IMR-90 (cell line): ENCODE measurements around the gene GMPR. TPM values are rescaled to one million over a fixed set of nuclear protein-coding genes. Genes with fewer than 3 reads are reported as not detected.

ENCODE experiments used
- ATAC-seq: fragments of 200-7000 bp; cut with Tn5 transposase; 2 replicates; pipeline ENCODE4 v1.9.1; 2020; ENCODE audit warnings: low read depth, mild to moderate bottlenecking, moderate library complexity
- BruUV-seq: library from RNA; stranded (reverse); fragments of 400-500 nt; replicated peaks from 2 replicates; lab custom pipeline; 2021; lab: Mats Ljungman, UMichigan
- CTCF ChIA-PET: fragments of 300-600 bp; formaldehyde crosslinking; extraction: SDS; loops from one replicate; lab custom pipeline; 2021; ENCODE audit warnings: antibody characterized with exemption; lab: Yijun Ruan, JAX
- POLR2A ChIA-PET: fragments of 300-600 bp; sonication (Branson Sonifier 250); formaldehyde crosslinking; loops from one replicate; lab custom pipeline; 2022; ENCODE audit warnings: antibody characterized with exemption; ENCODE audit not compliant: unreplicated experiment; lab: Charles Lee
- DNase-seq: peaks from one replicate; pipeline ENCODE4 v3.0.0; 2013
- H2AFZ ChIP-seq: replicated peaks from 2 replicates; pipeline ENCODE3; 2013; ENCODE audit warnings: low read length, mild to moderate bottlenecking; ENCODE audit not compliant: poor library complexity
- H2AK5ac ChIP-seq: 2 replicates; pipeline ENCODE4 v1.6.1; 2013; ENCODE audit warnings: low read depth, low read length, inconsistent platforms
- H2AK9ac ChIP-seq: replicated peaks from 2 replicates; pipeline ENCODE3; 2013; ENCODE audit warnings: mild to moderate bottlenecking, low read depth, low read length, moderate library complexity; ENCODE audit not compliant: poor library complexity
- H2BK120ac ChIP-seq: 2 replicates; pipeline ENCODE4 v1.6.1; 2013; ENCODE audit warnings: low read depth, low read length, inconsistent platforms
- H2BK15ac ChIP-seq: 3 replicates; pipeline ENCODE4 v1.6.1; 2013; ENCODE audit warnings: low read depth, low read length, inconsistent platforms
- H2BK20ac ChIP-seq: 2 replicates; pipeline ENCODE4 v1.6.1; 2013; ENCODE audit warnings: low read depth, mild to moderate bottlenecking, inconsistent platforms, low read length, moderate library complexity
- H2BK5ac ChIP-seq: 2 replicates; pipeline ENCODE4 v1.6.1; 2013; ENCODE audit warnings: mild to moderate bottlenecking, low read depth, low read length, inconsistent platforms; ENCODE audit not compliant: poor library complexity, severe bottlenecking
- H3K14ac ChIP-seq: replicated peaks from 2 replicates; pipeline ENCODE4 v1.6.1; 2013; ENCODE audit warnings: low read depth, low read length, inconsistent platforms
- H3K18ac ChIP-seq: 2 replicates; pipeline ENCODE4 v1.6.1; 2013; ENCODE audit warnings: low read depth, low read length, control low read depth
- H3K23ac ChIP-seq: 2 replicates; pipeline ENCODE4 v1.6.1; 2013; ENCODE audit warnings: low read depth, low read length, inconsistent platforms
- H3K27ac ChIP-seq: 2 replicates; pipeline ENCODE4 v1.5.1; 2013; ENCODE audit warnings: mild to moderate bottlenecking, control low read depth, low read length; ENCODE audit not compliant: insufficient read depth
- H3K27me3 ChIP-seq: 2 replicates; pipeline ENCODE4 v1.6.1; 2013; ENCODE audit warnings: low read length; ENCODE audit not compliant: control insufficient read depth, insufficient read depth
- H3K36me3 ChIP-seq: 2 replicates; pipeline ENCODE4 v1.6.1; 2013; ENCODE audit warnings: low read length, mixed read lengths; ENCODE audit not compliant: control insufficient read depth, insufficient read depth
- H3K4ac ChIP-seq: 2 replicates; pipeline ENCODE4 v1.6.1; 2013; ENCODE audit warnings: low read depth, low read length, inconsistent platforms
- H3K4me1 ChIP-seq: 2 replicates; pipeline ENCODE4 v1.6.1; 2013; ENCODE audit warnings: low read length, mixed read lengths; ENCODE audit not compliant: control insufficient read depth, insufficient read depth
- H3K4me2 ChIP-seq: 2 replicates; pipeline ENCODE4 v1.6.1; 2013; ENCODE audit warnings: low read depth, mild to moderate bottlenecking, control low read depth, low read length, moderate library complexity
- H3K4me3 ChIP-seq: 2 replicates; pipeline ENCODE4 v1.5.1; 2013; ENCODE audit warnings: low read depth, mild to moderate bottlenecking, control low read depth, low read length, moderate library complexity; ENCODE audit not compliant: insufficient read depth
- H3K56ac ChIP-seq: 2 replicates; pipeline ENCODE4 v1.6.1; 2013; ENCODE audit warnings: low read length, inconsistent platforms; ENCODE audit not compliant: insufficient read depth; ENCODE audit errors: extremely low read depth
- H3K79me1 ChIP-seq, 2 experiments: 2 replicates each; pipeline ENCODE4 v1.6.1; 2013; ENCODE audit warnings: low read length in 2 of 2, inconsistent platforms in 1 of 2, low read depth in 1 of 2
- H3K9ac ChIP-seq: 2 replicates; pipeline ENCODE4 v1.6.1; 2013; ENCODE audit warnings: low read depth, low read length, control low read depth
- H3K9me1 ChIP-seq: 2 replicates; pipeline ENCODE4 v1.6.1; 2013; ENCODE audit warnings: low read length, inconsistent platforms; ENCODE audit not compliant: insufficient read depth
- H3K9me3 ChIP-seq: 2 replicates; pipeline ENCODE4 v1.6.1; 2013; ENCODE audit warnings: low read length; ENCODE audit not compliant: control insufficient read depth, insufficient read depth
- H4K20me1 ChIP-seq: 2 replicates; pipeline ENCODE4 v1.6.1; 2013; ENCODE audit warnings: low read length, inconsistent platforms; ENCODE audit not compliant: insufficient read depth
- H4K5ac ChIP-seq: 2 replicates; pipeline ENCODE4 v1.6.1; 2013; ENCODE audit warnings: mild to moderate bottlenecking, low read depth, low read length, control low read depth
- H4K8ac ChIP-seq, 2 experiments: 2 replicates each; pipeline ENCODE4 v1.6.1; 2013; ENCODE audit warnings: low read depth in 2 of 2, low read length in 2 of 2, control low read depth in 1 of 2, inconsistent platforms in 1 of 2
- H4K91ac ChIP-seq: 2 replicates; pipeline ENCODE4 v1.6.1; 2013; ENCODE audit warnings: low read depth, low read length, inconsistent platforms; ENCODE audit not compliant: insufficient read depth
- BHLHE40 ChIP-seq: fragments of 150-350 bp; IDR thresholded peaks from 2 replicates; pipeline ENCODE4 v1.6.1; 2016; ENCODE audit warnings: mild to moderate bottlenecking, low read depth, low read length
- CEBPB ChIP-seq: IDR thresholded peaks from 2 replicates; pipeline ENCODE4 v1.6.1; 2012; ENCODE audit warnings: low read depth, low read length, improper control_type of control experiment
- CHD1 ChIP-seq: IDR thresholded peaks from 2 replicates; pipeline ENCODE4 v1.6.1; 2012; ENCODE audit warnings: low read depth, low read length, improper control_type of control experiment
- FOS ChIP-seq: fragments of 150-350 bp; IDR thresholded peaks from 2 replicates; pipeline ENCODE4 v1.6.1; 2016; ENCODE audit warnings: low read depth, low read length
- MAFK ChIP-seq: IDR thresholded peaks from 2 replicates; pipeline ENCODE4 v1.6.1; 2012; ENCODE audit warnings: low read depth, low read length, improper control_type of control experiment
- MAZ ChIP-seq: IDR thresholded peaks from 2 replicates; pipeline ENCODE4 v1.6.1; 2012; ENCODE audit warnings: low read depth, mild to moderate bottlenecking, low read length, improper control_type of control experiment, moderate library complexity, borderline replicate concordance
- MXI1 ChIP-seq: IDR thresholded peaks from 2 replicates; pipeline ENCODE4 v1.6.1; 2012; ENCODE audit warnings: low read depth, mild to moderate bottlenecking, low read length, moderate library complexity, borderline replicate concordance
- NFE2L2 ChIP-seq: fragments of 150-350 bp; IDR thresholded peaks from 2 replicates; pipeline ENCODE4 v1.6.1; 2016; ENCODE audit warnings: low read depth, mild to moderate bottlenecking, low read length
- POLR2A ChIP-seq: IDR thresholded peaks from 2 replicates; pipeline ENCODE4 v1.6.1; 2012; ENCODE audit warnings: mild to moderate bottlenecking, low read depth, low read length
- RAD21 ChIP-seq: IDR thresholded peaks from 2 replicates; pipeline ENCODE4 v1.6.1; 2012; ENCODE audit warnings: low read length, improper control_type of control experiment
- RCOR1 ChIP-seq: IDR thresholded peaks from 2 replicates; pipeline ENCODE4 v1.6.1; 2012; ENCODE audit warnings: mild to moderate bottlenecking, low read length, improper control_type of control experiment; ENCODE audit not compliant: insufficient replicate concordance
- SMC3 ChIP-seq: fragments of 150-350 bp; IDR thresholded peaks from 2 replicates; pipeline ENCODE4 v1.6.1; 2016; ENCODE audit warnings: low read depth, mild to moderate bottlenecking, antibody characterized with exemption, low read length, moderate library complexity
- WGBS, 2 experiments: methylation state at CpG; one replicate each; pipeline versions ENCODE4 v1.1.5 to v1.1.7; 2013; ENCODE audit warnings: missing lambda C conversion rate in 2 of 2; ENCODE audit not compliant: insufficient read length in 1 of 2; ENCODE audit errors: extremely low coverage in 2 of 2; 5-methylcytosine and 5-hydroxymethylcytosine counted together
- dilution Hi-C: fragments of 300-500 bp; cut with HindIII; formaldehyde crosslinking; loops from one replicate; pipeline ENCODE4 v1.14.3; 2018; ENCODE audit warnings: low sequenced_read_pairs; ENCODE audit not compliant: unreplicated experiment
- in situ Hi-C: fragments of 300-500 bp; cut with MboI; formaldehyde crosslinking; loops from 3 replicates; pipeline ENCODE4 v1.14.3; 2019; ENCODE audit warnings: low sequenced_read_pairs, inconsistent platforms, mixed read lengths
- intact Hi-C: fragments of 100-400 bp; cut with micrococcal nuclease; formaldehyde crosslinking; loops from 2 replicates; pipeline ENCODE4 v1.10.0; 2022
- polyA plus RNA-seq, 3 experiments: library from polyadenylated mRNA; depleted of rRNA; stranded (reverse); fragments of >200 nt; gene quantifications; 2 replicates each; pipeline ENCODE4 v1.2.3, GENCODE V29; 2012; ENCODE audit warnings: low replicate concordance in 1 of 3
- total RNA-seq: library from RNA; depleted of rRNA; stranded (reverse); fragments of >200 nt; gene quantifications from 2 replicates; pipeline ENCODE4 v1.2.3, GENCODE V29; 2012
- TF ChIP-seq, protein P1 (sequence below): conservative IDR thresholded peaks from 2 replicates; pipeline ENCODE4 v1.5.1; 2012; ENCODE audit warnings: mild to moderate bottlenecking, low read depth, low read length, improper control_type of control experiment

GMPR gene
- total and polyA plus RNA-seq, 2 of the 4 experiments (the other 2 are of a cell fraction), result 6.3 to 8.6 TPM

DNA sequence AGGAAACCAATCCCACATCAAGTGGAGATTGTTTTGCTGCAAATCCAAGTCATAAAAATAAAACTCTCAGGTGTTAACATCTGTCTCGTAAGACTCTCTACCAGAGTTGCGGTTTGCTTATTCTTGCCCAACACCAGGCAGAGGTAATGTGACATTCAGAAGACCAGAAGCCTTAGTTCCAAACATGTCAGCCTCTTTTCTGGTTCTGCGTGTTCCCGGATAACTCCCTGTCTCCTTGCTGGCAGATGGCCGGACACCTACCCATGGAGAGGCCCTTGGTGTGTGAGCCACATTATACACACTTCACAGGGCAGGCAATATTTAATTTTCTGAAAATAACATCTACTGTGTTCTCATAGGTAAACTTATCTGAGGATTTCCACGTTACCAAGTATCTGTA, 73.4 kb downstream of the GMPR start (continued):
- TF ChIP-seq, protein P1, sequence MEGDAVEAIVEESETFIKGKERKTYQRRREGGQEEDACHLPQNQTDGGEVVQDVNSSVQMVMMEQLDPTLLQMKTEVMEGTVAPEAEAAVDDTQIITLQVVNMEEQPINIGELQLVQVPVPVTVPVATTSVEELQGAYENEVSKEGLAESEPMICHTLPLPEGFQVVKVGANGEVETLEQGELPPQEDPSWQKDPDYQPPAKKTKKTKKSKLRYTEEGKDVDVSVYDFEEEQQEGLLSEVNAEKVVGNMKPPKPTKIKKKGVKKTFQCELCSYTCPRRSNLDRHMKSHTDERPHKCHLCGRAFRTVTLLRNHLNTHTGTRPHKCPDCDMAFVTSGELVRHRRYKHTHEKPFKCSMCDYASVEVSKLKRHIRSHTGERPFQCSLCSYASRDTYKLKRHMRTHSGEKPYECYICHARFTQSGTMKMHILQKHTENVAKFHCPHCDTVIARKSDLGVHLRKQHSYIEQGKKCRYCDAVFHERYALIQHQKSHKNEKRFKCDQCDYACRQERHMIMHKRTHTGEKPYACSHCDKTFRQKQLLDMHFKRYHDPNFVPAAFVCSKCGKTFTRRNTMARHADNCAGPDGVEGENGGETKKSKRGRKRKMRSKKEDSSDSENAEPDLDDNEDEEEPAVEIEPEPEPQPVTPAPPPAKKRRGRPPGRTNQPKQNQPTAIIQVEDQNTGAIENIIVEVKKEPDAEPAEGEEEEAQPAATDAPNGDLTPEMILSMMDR, result no peak
- TF ChIP-seq SMC3, result no peak
- TF ChIP-seq POLR2A, result no peak

DNA sequence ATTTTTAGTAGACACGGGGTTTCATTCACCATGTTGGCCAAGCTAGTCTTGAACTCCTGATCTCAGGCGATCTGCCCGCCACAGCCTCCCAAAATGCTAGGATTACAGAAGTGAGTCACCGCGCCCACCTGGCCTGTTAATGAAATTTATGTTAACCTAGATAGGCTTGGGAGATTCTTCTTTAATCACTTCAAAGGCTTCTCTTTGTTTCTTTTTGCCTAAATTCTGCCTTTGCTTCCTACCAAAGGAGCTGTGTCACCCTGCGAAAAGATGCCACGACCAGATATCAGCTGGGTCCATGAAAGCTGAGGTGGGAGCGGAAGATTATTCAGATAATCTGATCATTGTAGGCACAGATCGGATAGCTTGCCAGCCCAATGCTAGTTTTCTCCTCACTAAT, 75.3 kb downstream of the GMPR start:
- intact Hi-C loops, result no loop called here
- Histone ChIP-seq H4K8ac (no peak overlapping the region), H3K23ac (no peak overlapping the region), H3K56ac (no peak overlapping the region), H2BK5ac (no peak overlapping the region), H3K18ac (no peak overlapping the region), H3K4me3 (no peak overlapping the region), H2AK9ac (no peak overlapping the region), H3K27ac (no peak overlapping the region), H2AFZ (no peak overlapping the region), H3K79me1 (peaks cover 5% of the 10 kb centered on the region in 2 experiments; a peak in 1 of 4 replicates), H3K9me1 (peaks cover 11% of the 10 kb centered on the region), H2BK120ac (no peak overlapping the region), H3K4ac (no peak overlapping the region), H3K4me2 (no peak overlapping the region), H4K20me1 (peaks cover 9% of the 10 kb centered on the region), H3K36me3 (peaks cover 5% of the 10 kb centered on the region; the same call in 1 of the 2 replicates), H2BK20ac (no peak overlapping the region), H2AK5ac (no peak overlapping the region), H2BK15ac (no peak overlapping the region), H3K9ac (no peak overlapping the region), H4K91ac (no peak overlapping the region), H4K5ac (no peak overlapping the region), H3K4me1 (peaks cover 6% of the 10 kb centered on the region), H3K9me3 (no peaks in the 10 kb centered on the region), H3K14ac (no peak overlapping the region), H3K27me3 (no peaks in the 10 kb centered on the region)
- ChIA-PET POLR2A (no interaction called here), CTCF (no interaction called here)
- TF ChIP-seq NFE2L2 (no peak), FOS (no peak), RAD21 (no peak), CHD1 (no peak), MAFK (no peak), RCOR1 (no peak), BHLHE40 (no peak), MXI1 (no peak), MAZ (no peak), CEBPB (no peak)
- dilution Hi-C loops, result no loop called here
- no TSS peak for BruUV-seq
- WGBS, 2 experiments, result no CpG with 5 or more reads among the region's 9 CpGs
- in situ Hi-C loops, result no loop called here
- no peak for DNase-seq
- no peak for ATAC-seq
